ENCODE data around the gene ERCC6. TPM values are rescaled to one million over a fixed set of nuclear protein-coding genes. Genes with fewer than 3 reads are reported as not detected.

ERCC6 gene
- total RNA-seq, 4 donors from 2014 or later: 11.6 to 21.0 (median 17.5) TPM

DNA sequence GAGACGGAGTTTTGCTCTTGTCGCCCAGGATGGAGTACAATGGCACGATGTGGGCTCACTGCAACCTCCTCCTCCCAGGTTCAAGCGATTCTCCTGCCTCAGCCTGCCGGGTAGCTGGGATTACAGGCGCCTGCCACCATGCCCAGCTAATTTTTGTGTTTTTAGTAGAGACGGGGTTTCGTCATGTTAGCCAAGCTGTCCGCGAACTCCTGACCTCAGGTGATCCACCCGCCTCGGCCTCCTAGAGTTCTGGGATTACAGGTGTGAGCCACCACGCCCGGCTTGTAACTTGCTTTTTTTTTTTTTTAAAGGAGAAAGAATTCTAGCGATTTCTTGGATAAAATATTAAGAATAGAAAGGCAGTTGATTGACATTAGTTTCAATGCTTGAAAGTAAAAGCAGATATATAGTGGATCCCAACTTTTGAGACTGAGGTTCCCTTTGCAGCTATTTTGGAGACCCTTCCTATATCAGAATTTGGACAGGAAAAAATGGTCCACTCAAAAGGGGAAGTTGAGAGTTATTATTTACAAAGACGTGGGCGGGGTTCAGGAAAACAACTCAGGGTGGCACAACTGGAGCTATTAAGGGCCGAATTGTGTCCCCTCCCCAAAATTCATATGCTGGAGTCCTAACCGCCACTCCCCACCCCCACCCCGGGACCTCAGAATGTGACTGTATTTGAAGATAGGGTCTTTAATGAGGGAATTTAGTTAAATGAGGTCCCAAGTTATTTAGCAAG, 1.3 kb upstream of the ERCC6 start:
- Histone ChIP-seq H3K4me3 (peak overlapping the region in 1 of 4 donors; percentile 88), H3K4me1 (peaks cover 0 to 20% (median 12%) of the 10 kb centered on the region in 4 donors), H3K36me3 (peaks cover 0 to 6% (median 0%) of the 10 kb centered on the region in 3 donors), H3K27ac (peak overlapping the region in 1 of 4 donors; percentile 90), H3K27me3 (no peaks in the 10 kb centered on the region), H3K9me3 (peaks cover 0 to 7% (median 2%) of the 10 kb centered on the region in 4 donors)
- WGBS, 2 donors: 80 to 87% methylated on average over 20 of the region's 20 CpGs
- no peak for DNase-seq (ENCODE audit: low spot score in 2 of 2)
- TF ChIP-seq EP300 (IDR thresholded peaks at IDR 0.05) (no peak), POLR2A (IDR thresholded peaks at IDR 0.05) (no peak)
- TF ChIP-seq, protein P1, sequence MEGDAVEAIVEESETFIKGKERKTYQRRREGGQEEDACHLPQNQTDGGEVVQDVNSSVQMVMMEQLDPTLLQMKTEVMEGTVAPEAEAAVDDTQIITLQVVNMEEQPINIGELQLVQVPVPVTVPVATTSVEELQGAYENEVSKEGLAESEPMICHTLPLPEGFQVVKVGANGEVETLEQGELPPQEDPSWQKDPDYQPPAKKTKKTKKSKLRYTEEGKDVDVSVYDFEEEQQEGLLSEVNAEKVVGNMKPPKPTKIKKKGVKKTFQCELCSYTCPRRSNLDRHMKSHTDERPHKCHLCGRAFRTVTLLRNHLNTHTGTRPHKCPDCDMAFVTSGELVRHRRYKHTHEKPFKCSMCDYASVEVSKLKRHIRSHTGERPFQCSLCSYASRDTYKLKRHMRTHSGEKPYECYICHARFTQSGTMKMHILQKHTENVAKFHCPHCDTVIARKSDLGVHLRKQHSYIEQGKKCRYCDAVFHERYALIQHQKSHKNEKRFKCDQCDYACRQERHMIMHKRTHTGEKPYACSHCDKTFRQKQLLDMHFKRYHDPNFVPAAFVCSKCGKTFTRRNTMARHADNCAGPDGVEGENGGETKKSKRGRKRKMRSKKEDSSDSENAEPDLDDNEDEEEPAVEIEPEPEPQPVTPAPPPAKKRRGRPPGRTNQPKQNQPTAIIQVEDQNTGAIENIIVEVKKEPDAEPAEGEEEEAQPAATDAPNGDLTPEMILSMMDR (IDR thresholded peaks at IDR 0.05): no peak

DNA sequence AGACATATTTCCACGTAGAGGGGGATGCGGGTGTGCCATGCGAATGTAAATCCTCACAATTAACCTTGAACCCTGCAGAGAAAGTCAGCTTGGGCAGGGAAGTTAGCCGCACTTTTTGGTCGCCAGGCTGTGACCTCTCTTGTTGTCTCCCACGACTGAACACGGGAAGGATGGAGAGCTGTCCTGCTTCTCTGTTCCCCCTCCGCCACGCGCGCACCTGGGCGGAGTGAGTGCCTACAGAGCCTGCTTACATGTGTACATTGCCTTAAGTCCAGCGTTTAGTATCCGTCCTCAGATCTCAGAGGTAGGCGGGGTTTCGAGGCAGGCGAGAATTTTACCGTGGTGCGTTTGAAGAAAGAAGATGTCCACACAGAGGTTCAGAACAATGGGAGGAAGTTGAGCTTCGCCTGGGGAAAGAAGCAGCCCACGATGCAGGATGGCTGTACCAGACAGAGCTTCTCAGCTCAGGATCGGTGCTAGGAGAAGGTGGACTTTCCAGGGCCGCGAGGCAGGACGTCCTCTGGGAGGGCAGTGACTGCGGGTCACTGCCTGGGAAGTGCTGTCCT, 482 bp upstream of the ERCC6 start:
- peak; percentile 17 to 24 for DNase-seq (ENCODE audit: low spot score in 2 of 2)
- H3K27me3 ChIP-seq: no peaks in the 10 kb centered on the region
- TF ChIP-seq POLR2A (IDR thresholded peaks at IDR 0.05) (no peak), EP300 (IDR thresholded peaks at IDR 0.05) (no peak)
- TF ChIP-seq, protein P1 (IDR thresholded peaks at IDR 0.05): peak in 1 of 5 experiments; percentile 4
- 1 to 2% methylated on average over 25 to 26 of the region's 26 CpGs for WGBS, 2 donors
- H3K4me3 ChIP-seq: peak overlapping the region; percentile 65 to 90 (median 87)
- peak overlapping the region; percentile 65 to 92 (median 88) for H3K27ac ChIP-seq
- H3K9me3 ChIP-seq: no peaks in the 10 kb centered on the region
- peaks cover 0 to 28% (median 12%) of the 10 kb centered on the region in 4 donors for H3K4me1 ChIP-seq
- H3K36me3 ChIP-seq: peaks cover 0 to 6% (median 0%) of the 10 kb centered on the region in 3 donors

DNA sequence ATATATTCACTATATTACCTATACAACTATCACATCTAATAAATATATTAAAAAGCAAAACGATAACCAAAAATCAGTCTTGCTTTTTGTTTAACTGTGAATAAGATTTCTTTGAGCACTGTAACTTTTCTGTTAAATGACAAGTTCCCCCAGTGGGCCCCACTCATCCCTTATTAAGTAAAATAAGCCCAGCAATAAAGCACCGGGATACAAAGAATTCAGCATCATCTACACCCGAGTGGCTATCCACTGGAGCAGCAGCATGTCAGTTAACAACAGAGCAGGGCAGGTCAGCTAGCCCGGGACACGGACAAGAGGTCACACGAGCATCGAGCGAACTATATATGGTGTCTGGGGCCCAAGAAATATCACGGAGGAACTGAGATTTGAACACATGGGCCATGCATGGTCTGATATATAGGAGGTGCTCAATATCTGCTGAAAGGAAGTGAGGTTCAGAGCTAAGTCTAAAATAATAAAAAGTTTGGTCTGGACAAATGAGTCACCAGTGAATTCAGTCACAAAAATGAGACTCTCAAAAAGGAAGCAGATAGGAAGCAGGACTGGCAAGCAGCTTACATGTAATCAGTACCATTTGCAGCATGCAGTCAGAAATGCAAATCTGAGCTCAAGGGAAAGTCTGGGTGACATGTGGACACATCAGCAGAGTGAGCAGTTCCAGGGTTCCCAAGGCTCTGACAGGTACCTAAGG, 4.1 kb downstream of the ERCC6 start:
- H3K4me3 ChIP-seq: no peak overlapping the region
- peaks cover 0 to 33% (median 10%) of the 10 kb centered on the region in 3 donors for H3K36me3 ChIP-seq
- H3K27ac ChIP-seq: peak overlapping the region in 1 of 4 donors; percentile 20
- DNase-seq (ENCODE audit: low spot score in 2 of 2): no peak
- H3K4me1 ChIP-seq: peaks cover 0 to 32% (median 12%) of the 10 kb centered on the region in 4 donors
- 41 to 48% methylated on average over 9 of the region's 9 CpGs for WGBS, 2 donors
- H3K9me3 ChIP-seq: no peaks in the 10 kb centered on the region
- TF ChIP-seq, protein P1 (IDR thresholded peaks at IDR 0.05): no peak
- TF ChIP-seq POLR2A (IDR thresholded peaks at IDR 0.05) (no peak), EP300 (IDR thresholded peaks at IDR 0.05) (no peak)
- H3K27me3 ChIP-seq: no peaks in the 10 kb centered on the region

DNA sequence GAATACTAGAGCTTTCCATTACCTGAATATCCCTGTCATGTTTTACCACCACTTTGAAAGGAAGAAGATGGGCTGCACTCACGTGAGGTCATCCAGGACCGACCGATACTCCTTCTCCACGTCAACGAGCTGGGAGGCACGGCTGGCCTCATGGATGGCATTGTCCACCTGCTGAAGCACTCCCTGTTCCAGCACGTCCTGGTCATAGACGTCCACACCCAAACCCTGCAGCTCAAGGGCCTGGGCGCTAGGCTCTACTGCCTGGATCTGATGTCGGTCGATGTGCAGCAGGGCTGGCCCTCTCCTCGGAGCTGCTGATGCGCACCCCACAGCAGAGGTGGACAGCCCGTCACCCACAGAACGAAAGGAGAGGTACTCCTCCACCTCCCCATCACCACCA, 6.5 kb downstream of the ERCC6 start:
- no peak overlapping the region for H3K27ac ChIP-seq
- peaks cover 0 to 55% (median 10%) of the 10 kb centered on the region in 3 donors for H3K36me3 ChIP-seq
- no peak overlapping the region for H3K4me3 ChIP-seq
- H3K4me1 ChIP-seq: peaks cover 0 to 16% (median under 1%) of the 10 kb centered on the region in 4 donors
- DNase-seq (ENCODE audit: low spot score in 2 of 2): no peak
- TF ChIP-seq POLR2A (IDR thresholded peaks at IDR 0.05) (no peak), EP300 (IDR thresholded peaks at IDR 0.05) (no peak)
- TF ChIP-seq, protein P1 (IDR thresholded peaks at IDR 0.05): no peak
- H3K9me3 ChIP-seq: no peaks in the 10 kb centered on the region
- H3K27me3 ChIP-seq: no peaks in the 10 kb centered on the region
- 94 to 98% methylated on average over 15 of the region's 15 CpGs for WGBS, 2 donors

Measured in tibial nerve (tissue), 4 donors.